ENCODE measurements around the gene RASSF4.
"Not testable (repeated sequence)": the region's sequence is repeated elsewhere in the genome, so short reads cannot be mapped to it uniquely, and the experiment has no call there.

The RASSF4 gene

DNA sequence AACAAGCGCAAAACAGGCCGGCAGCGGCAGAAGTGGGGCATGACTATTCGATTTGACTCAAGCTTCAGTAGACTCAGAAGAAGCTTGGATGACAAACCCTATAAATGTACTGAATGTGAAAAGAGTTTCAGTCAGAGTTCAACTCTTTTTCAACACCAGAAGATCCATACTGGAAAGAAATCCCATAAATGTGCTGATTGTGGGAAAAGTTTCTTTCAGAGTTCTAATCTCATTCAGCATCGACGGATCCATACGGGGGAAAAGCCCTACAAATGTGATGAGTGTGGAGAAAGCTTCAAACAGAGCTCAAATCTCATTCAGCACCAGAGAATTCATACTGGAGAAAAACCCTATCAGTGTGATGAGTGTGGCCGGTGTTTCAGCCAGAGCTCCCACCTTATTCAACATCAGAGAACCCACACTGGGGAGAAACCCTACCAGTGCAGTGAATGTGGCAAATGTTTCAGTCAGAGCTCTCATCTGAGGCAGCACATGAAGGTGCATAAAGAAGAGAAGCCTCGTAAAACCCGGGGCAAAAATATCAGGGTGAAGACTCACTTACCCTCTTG is 43.9 kb downstream of the RASSF4 start:
- DNase-seq (ENCODE audit: low spot score): no peak

GRCh38 chr10:45004661-45005060 is 45.1 kb downstream of the RASSF4 start:
- no peak for DNase-seq (ENCODE audit: low spot score)

DNA sequence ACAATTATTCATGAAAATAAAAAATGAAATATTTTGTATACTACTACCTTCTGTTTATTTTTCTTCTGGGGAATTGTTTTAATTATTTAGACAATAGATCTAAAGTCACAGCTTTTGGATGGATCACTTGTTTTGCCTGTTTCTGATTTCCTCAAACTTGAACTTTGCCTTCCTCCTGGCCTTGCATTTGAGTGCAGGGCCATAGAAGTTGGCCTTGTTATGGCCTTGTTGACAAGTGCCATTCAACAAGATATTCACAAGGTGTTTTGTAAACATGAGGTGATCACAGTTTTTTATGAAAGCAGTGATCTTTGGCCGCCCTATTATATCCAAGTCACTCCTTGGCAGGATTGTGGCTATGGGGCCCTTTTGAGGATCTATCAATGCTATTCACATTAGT is 45.7 kb downstream of the RASSF4 start:
- DNase-seq (ENCODE audit: low spot score): no peak

GRCh38 chr10:45006276-45007030 is 46.9 kb downstream of the RASSF4 start:
- no peak for DNase-seq (ENCODE audit: low spot score)

- peak; percentile 90 for DNase-seq (ENCODE audit: low spot score)
Observed at GRCh38 chr10:45008524-45009161, 49.0 kb downstream of the RASSF4 start.

DNA sequence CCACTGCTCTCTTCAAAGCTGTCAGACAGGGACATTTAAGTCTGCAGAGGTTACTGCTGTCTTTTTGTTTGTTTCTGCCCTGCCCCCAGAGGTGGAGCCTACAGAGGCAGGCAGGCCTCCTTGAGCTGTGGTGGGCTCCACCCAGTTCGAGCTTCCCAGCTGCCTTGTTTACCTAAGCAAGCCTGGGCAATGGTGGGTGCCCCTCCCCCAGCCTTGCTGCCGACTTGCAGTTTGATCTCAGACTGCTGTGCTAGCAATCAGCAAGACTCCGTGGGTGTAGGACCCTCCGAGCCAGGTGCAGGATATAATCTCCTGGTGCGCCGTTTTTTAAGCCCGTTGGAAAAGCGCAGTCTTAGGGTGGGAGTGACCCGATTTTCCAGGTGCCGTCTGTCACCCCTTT is 55.0 kb downstream of the RASSF4 start:
- not testable (repeated sequence) for DNase-seq (ENCODE audit: low spot score)

- DNase-seq (ENCODE audit: low spot score): no peak
Observed at GRCh38 chr10:45015590-45015989, 56.0 kb downstream of the RASSF4 start.

- no peak for DNase-seq (ENCODE audit: low spot score)
Observed at GRCh38 chr10:45023426-45023825, 63.8 kb downstream of the RASSF4 start.

GRCh38 chr10:45034301-45034700 is 74.7 kb downstream of the RASSF4 start:
- DNase-seq (ENCODE audit: low spot score): no peak

- DNase-seq (ENCODE audit: low spot score): no peak
Observed at GRCh38 chr10:45035673-45036072, 76.1 kb downstream of the RASSF4 start.

DNA sequence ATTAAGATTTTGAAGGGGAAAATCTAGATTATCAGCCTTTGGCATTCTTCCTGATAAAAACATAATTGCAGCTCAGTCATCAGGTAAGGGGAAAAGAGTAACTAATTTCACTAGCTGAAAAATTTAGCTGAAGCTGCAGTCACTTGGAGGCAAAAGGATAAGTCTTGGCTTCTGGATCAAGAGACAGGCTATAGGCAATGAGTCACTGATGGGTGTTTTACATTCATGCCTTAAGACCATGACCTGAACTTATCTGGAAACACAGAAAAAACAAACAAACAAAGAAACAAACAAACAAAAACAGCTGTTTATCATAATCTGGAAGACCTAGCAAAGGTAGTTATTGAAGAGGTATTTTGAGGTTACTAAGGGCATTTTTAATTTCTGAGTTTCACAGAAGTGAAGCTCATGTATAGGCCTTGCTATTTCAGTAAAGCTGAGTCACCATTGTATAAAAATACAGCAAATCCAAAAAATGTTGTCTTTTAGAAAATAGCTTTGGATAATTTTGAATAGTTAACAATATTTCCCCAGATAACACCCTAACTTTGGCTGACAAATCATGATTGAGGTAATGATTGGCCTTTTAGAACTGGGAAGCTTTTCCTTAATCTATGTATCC is 81.4 kb downstream of the RASSF4 start:
- DNase-seq (ENCODE audit: low spot score): no peak

- DNase-seq (ENCODE audit: low spot score): no peak
Observed at GRCh38 chr10:45044290-45044689, 84.7 kb downstream of the RASSF4 start.
